NCI-H1048 (cell line): ENCODE measurements around the gene PRDX6.
"Not testable (repeated sequence)": the region's sequence is repeated elsewhere in the genome, so short reads cannot be mapped to it uniquely, and the experiment has no call there.

Experiments
- DNase-seq: peaks from one replicate; lab custom pipeline; 2025; lab: John Stamatoyannopoulos, UW

PRDX6 gene

GRCh38 chr1:173496757-173497320 lies 19.7 kb downstream of the PRDX6 start:
- DNase-seq, result no peak

DNA sequence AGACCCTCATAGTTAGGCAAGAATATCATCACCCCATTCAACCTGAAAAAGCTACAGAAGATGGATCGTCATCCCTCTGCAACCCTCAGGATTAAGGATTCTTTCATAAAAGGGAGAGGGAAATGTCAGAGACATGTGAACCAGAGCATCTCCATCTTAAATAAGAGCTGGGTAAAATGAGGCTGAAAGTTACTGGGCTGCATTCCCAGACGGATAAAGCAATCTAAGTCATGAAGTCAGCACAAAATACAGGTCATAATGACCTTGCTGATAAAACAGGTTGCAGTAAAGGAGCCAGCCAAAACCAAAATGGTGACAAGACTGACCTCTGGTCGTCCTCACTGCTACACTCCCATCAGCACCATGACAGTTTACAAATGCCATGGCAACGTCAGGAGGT lies 22.6 kb downstream of the PRDX6 start:
- no peak for DNase-seq

GRCh38 chr1:173502104-173502503 lies 25.0 kb downstream of the PRDX6 start:
- DNase-seq, result no peak

GRCh38 chr1:173503391-173503790 lies 26.3 kb downstream of the PRDX6 start:
- DNase-seq, result no peak

- DNase-seq, result no peak
These were observed 27.1 kb downstream of the PRDX6 start for GRCh38 chr1:173504268-173504667.

- DNase-seq, result no peak
These were observed 28.3 kb downstream of the PRDX6 start for GRCh38 chr1:173505391-173505790.

- DNase-seq, result no peak
These were observed 29.3 kb downstream of the PRDX6 start for GRCh38 chr1:173506437-173506836.

DNA sequence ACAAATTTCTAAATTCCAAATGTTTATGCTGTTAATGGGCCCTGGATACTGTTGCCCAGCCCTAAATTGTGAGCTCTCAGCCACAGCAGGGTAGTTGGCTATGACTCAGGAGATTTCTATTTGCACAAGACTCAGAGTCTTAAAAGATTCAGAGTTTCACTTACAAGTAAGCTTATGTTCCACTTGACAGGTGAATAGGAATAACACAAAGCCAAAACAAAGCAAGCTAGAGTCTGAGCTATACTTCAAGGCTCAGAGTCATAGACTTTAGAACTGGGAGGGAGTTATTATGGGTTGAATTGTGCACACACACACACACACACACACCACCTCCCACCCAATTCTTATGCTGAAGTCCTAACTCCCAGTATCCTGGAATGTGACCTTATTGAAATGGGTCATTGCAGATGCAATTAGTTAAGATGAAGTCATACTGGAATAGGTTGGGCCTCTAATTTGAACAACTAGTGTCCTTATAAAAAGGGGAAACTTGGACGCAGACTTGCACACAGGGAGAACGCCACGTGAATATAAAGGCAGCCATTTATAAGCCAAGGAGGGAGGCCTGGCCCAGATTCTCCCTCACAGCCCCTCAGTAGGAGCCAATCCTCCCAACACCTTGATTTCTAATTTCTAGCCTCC lies 30.2 kb downstream of the PRDX6 start:
- no peak for DNase-seq

GRCh38 chr1:173507847-173508209 lies 30.7 kb downstream of the PRDX6 start:
- DNase-seq, result no peak

DNA sequence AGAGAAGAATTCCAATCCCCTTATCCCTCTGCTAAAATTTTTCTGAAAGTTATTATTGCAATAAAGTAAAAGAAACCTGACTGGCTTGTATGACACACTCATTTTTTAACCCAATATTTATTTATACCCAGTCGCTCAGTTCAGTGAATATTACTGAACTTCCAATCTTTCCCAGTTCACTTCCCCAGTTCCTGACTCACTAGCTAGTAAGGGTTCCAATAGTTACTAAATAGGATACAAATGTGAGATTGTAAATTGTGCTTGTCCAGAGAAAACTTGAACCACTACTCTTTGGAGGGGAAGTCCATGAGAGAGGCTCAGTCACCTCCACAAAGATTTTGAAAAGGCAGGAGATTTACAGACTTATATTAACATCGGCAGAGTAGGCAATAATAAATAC lies 31.4 kb downstream of the PRDX6 start:
- DNase-seq, result no peak

DNA sequence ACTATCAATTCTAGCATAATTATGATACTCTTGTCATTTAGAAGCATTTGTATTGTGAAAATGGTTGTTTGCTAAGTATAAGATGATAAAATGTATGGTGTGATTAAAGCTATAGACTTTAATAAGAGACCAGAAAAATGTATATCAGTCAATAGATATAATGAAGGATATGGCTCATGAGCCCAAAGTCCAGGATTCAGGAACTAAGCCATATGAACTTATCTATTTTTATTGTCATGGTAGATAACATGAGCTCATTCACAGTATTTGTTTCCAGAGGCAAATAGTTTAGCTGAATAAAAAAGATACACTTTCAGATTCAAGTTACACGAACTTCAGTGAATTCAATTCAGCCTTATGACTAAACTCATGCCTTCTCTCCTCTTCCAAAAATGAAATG lies 32.7 kb downstream of the PRDX6 start:
- DNase-seq, result no peak

GRCh38 chr1:173514503-173514902 lies 37.4 kb downstream of the PRDX6 start:
- not testable (repeated sequence) for DNase-seq

- no peak for DNase-seq
These were observed 43.7 kb downstream of the PRDX6 start for GRCh38 chr1:173520799-173521198.

DNA sequence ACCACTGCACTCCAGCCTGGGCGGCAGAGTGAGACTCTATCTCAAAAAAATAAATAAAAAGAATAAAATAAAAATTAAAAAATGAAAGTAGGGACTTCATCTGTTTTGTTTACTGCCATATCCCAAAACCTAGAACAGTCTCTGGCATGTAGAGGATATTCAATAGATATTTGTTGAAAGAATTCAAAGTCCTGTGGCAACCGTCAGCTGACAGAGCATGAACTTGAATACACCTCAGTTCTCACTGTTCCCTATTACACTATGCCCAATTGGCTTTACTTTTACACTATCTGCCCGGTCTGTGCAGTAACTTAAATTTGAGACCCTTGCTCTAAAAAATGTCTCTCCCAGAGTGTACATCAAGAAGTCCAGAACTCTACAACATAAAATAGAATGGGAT lies 46.2 kb downstream of the PRDX6 start:
- no peak for DNase-seq

GRCh38 chr1:173525926-173526325 lies 48.8 kb downstream of the PRDX6 start:
- DNase-seq, result no peak

DNA sequence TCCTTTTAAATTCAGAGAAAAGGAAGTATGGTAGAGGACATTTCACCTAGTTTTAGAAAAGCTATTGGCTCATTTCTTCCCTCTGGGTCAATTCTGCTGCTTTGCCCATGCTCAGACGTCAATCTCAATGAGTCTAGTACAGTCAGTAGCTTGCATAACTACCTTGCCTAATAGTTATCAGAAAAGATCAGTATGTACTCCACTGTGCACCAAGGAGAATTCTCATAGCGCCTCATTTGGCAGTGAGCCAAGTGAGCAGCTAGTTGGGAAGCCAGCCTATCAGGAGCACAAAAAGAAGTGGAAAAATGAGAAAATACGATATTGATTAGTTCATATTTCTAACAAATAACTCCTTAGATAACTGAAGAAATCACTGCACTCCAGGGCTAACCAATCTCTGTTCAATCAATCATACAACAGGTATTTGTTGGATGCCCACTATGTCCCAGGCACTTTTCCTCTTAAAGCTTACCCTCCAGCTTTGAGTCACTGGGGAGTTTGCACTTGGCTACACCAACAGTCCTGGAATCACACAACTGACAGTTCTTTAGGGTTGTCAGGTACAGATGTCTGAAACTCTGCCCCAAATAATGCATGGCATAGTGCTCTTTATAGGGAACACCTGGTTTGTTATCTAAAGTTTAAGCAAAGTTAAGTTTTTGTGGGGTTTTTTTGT lies 50.2 kb downstream of the PRDX6 start:
- no peak for DNase-seq

GRCh38 chr1:173529106-173529505 lies 52.0 kb downstream of the PRDX6 start:
- DNase-seq, result no peak

DNA sequence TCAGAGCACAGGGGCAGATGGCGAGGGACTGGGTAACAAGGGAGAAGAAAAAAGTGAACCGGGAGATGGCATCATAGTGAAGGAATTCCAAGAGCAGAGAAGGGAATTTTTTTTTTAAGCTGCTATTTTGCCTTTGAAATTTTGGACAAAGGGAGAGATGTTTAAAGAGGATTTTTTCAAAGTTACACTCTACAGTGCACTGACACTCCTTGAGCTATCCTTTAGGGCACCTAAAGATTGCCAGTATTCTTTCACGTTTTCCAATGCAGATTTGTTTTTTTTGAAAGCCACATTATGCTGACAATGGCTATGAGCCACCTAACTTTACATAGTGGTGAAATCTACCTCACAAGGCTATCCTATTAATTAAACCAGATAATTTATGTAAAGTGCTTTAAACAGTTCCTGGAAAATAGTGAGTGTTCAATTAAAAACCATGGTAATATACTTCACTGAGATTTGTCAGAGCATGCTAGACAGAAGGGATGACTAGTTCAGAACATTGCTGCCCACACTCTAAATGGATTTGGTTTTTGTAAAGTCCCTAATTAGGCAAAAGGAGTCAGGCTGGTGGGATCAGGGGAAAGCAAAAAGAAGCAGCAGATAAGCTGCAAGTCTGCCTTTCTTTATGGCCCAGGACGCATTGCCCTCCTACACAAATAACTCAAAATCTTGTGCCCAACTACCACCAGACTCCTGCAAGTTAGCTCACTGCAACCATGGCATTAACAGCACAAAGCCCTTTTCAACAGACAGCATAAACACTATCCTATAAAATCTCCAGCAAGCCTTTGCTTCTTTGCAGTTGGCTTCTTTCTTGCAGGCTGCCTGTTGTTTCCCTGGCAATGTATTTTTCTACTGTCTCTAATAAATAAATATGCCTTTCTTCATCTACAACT lies 53.9 kb downstream of the PRDX6 start:
- DNase-seq, result no peak

DNA sequence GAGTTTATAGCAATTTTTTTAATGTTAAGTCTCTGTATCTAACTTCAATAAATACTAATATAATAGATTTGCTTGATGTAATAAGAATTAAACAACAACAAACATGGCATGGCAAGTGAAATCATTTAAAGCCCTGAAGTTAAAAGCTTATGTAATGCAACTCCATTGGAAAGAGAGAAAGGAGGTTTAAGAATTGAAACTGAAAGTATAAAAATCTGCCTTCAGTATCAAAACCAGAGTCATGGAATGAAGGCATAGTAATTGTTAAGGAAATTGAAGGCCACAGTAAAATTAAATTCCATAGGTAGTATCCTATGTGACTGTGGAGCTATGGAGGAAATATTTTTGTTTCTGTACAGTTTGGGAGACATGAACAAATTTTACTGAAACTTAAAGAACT lies 55.1 kb downstream of the PRDX6 start:
- no peak for DNase-seq

- no peak for DNase-seq
These were observed 59.1 kb downstream of the PRDX6 start for GRCh38 chr1:173536223-173536622.
